SK-N-SH (cell line): Measurements from ENCODE around the gene PHC2. TPM values are rescaled to one million over a fixed set of nuclear protein-coding genes. Genes with fewer than 3 reads are reported as not detected.
A peak's percentile ranks its signal among the peaks of the same experiment; 100 is the strongest.

Source experiments
- CTCF ChIA-PET: fragments of 300-600, 350-600 bp; formaldehyde crosslinking; extraction: SDS; loops from one replicate; lab custom pipeline; 2021; lab: Yijun Ruan, JAX
- POLR2A ChIA-PET: fragments of 350-600 bp; sonication (Branson Sonifier 250); formaldehyde crosslinking; extraction: SDS; loops from one replicate; lab custom pipeline; 2020; ENCODE audit warnings: antibody characterized with exemption, inconsistent platforms; lab: Yijun Ruan, JAX
- DNase-seq: peaks from one replicate; pipeline ENCODE4 v3.0.0; 2012
- H2AFZ ChIP-seq: fragments of 200-600 bp; sonication (generic); 2 replicates; pipeline ENCODE4 v1.8.1; 2016; ENCODE audit warnings: antibody characterized with exemption, mild to moderate bottlenecking, low read depth
- H3F3A ChIP-seq: fragments of 200-600 bp; sonication (generic); replicated peaks from 2 replicates; pipeline ENCODE3; 2016; ENCODE audit warnings: antibody characterized with exemption, mild to moderate bottlenecking; ENCODE audit not compliant: insufficient read depth
- H3K27ac ChIP-seq, 2 experiments: fragments of 200-500 bp in 1 of 2; fragments of 200-600 bp in 1 of 2; sonication (Bioruptor generic) in 1 of 2; sonication (generic), shearing (Covaris generic) in 1 of 2; 2 replicates each; pipeline versions ENCODE4 v1.5.1 to v1.6.1; 2014 to 2016; ENCODE audit warnings: low read depth in 2 of 2, inconsistent platforms in 1 of 2, low read length in 1 of 2, mild to moderate bottlenecking in 1 of 2, mixed read lengths in 1 of 2
- H3K27me3 ChIP-seq: fragments of 200-600 bp; sonication (generic), shearing (Covaris generic); 2 replicates; pipeline ENCODE4 v1.6.1; 2016; ENCODE audit warnings: mixed run types; ENCODE audit not compliant: insufficient read depth
- H3K36me3 ChIP-seq, 2 experiments: fragments of 200-500 bp in 1 of 2; fragments of 200-600 bp in 1 of 2; sonication (Bioruptor generic) in 1 of 2; sonication (generic) in 1 of 2; replicated peaks in 1 of 2; 2 replicates each; pipeline versions ENCODE3 to v1.5.1; 2014 to 2016; ENCODE audit warnings: low read length in 1 of 2, mild to moderate bottlenecking in 1 of 2; ENCODE audit not compliant: insufficient read depth in 2 of 2, control insufficient read depth in 1 of 2
- H3K4me1 ChIP-seq, 2 experiments: fragments of 200-500 bp in 1 of 2; fragments of 200-600 bp in 1 of 2; sonication (Bioruptor generic) in 1 of 2; sonication (generic), shearing (Covaris generic) in 1 of 2; 2 replicates each; pipeline versions ENCODE4 v1.5.1 to v1.6.1; 2014 to 2016; ENCODE audit warnings: low read depth in 1 of 2, low read length in 1 of 2, mixed run types in 1 of 2; ENCODE audit not compliant: insufficient read depth in 2 of 2, control insufficient read depth in 1 of 2
- H3K4me2 ChIP-seq: fragments of 200-600 bp; sonication (generic), shearing (Covaris generic); 2 replicates; pipeline ENCODE4 v1.6.1; 2017; ENCODE audit warnings: mixed run types
- H3K4me3 ChIP-seq, 2 experiments: fragments of 200-500 bp in 1 of 2; fragments of 200-600 bp in 1 of 2; sonication (Bioruptor generic) in 1 of 2; sonication (generic), shearing (Covaris generic) in 1 of 2; 2 replicates each; pipeline versions ENCODE4 v1.5.1 to v1.8.1; 2014 to 2016; ENCODE audit warnings: low read depth in 2 of 2, inconsistent platforms in 1 of 2, low read length in 1 of 2, mild to moderate bottlenecking in 1 of 2, mixed read lengths in 1 of 2, moderate library complexity in 1 of 2
- H3K79me2 ChIP-seq: fragments of 200-600 bp; sonication (generic); 2 replicates; pipeline ENCODE4 v1.8.1; 2017; ENCODE audit warnings: mild to moderate bottlenecking; ENCODE audit not compliant: insufficient read depth
- H3K9ac ChIP-seq: fragments of 200-600 bp; sonication (generic); 2 replicates; pipeline ENCODE4 v1.6.1; 2017; ENCODE audit warnings: mixed run types
- H3K9me2 ChIP-seq: fragments of 200-600 bp; sonication (generic); 2 replicates; pipeline ENCODE4 v1.6.1; 2017; ENCODE audit warnings: mixed run types
- H3K9me3 ChIP-seq: fragments of 200-600 bp; sonication (generic); 2 replicates; pipeline ENCODE4 v1.6.1; 2017; ENCODE audit warnings: mixed run types, mild to moderate bottlenecking, moderate library complexity
- H4K20me1 ChIP-seq: fragments of 200-600 bp; sonication (generic); 2 replicates; pipeline ENCODE4 v1.6.1; 2017; ENCODE audit warnings: mild to moderate bottlenecking, mixed run types; ENCODE audit not compliant: insufficient read depth
- CHD2 ChIP-seq: fragments of 150-350 bp; IDR thresholded peaks from 2 replicates; pipeline ENCODE4 v1.6.1; 2018; ENCODE audit warnings: low read length; ENCODE audit not compliant: partially characterized antibody
- ELF1 ChIP-seq: IDR thresholded peaks from 2 replicates; pipeline ENCODE4 v1.4.0; 2012
- EP300 ChIP-seq, 2 experiments: IDR thresholded peaks; 2 replicates each; pipeline versions ENCODE4 v1.4.0 to v1.6.1; 2012; ENCODE audit warnings: borderline replicate concordance in 1 of 2, low read depth in 1 of 2, low read length in 1 of 2
- FOSL2 ChIP-seq: IDR thresholded peaks from 2 replicates; pipeline ENCODE4 v1.4.0; 2012; ENCODE audit warnings: low read depth, mild to moderate bottlenecking, moderate library complexity, borderline replicate concordance
- FOXJ3 ChIP-seq: sonication (generic); formaldehyde crosslinking; IDR thresholded peaks from 2 replicates; pipeline ENCODE4 v1.5.1; 2020; ENCODE audit warnings: mild to moderate bottlenecking, missing genetic modification reagents
- FOXM1 ChIP-seq: IDR thresholded peaks from 2 replicates; pipeline ENCODE4 v1.4.0; 2012; ENCODE audit warnings: low read depth, mild to moderate bottlenecking
- GABPA ChIP-seq: IDR thresholded peaks from 2 replicates; pipeline ENCODE4 v1.4.0; 2012; ENCODE audit warnings: low read depth, mild to moderate bottlenecking
- JUND ChIP-seq: IDR thresholded peaks from 2 replicates; pipeline ENCODE4 v1.4.0; 2012
- NFIC ChIP-seq: IDR thresholded peaks from 2 replicates; pipeline ENCODE4 v1.4.0; 2012; ENCODE audit warnings: borderline replicate concordance
- POLR2AphosphoS5 ChIP-seq: IDR thresholded peaks from 2 replicates; pipeline ENCODE4 v1.6.1; 2012; ENCODE audit warnings: low read depth, low read length
- RAD21 ChIP-seq: IDR thresholded peaks from 2 replicates; pipeline ENCODE4 v1.6.1; 2012; ENCODE audit warnings: mild to moderate bottlenecking, low read length
- RCOR1 ChIP-seq: fragments of 150-350 bp; IDR thresholded peaks from 2 replicates; pipeline ENCODE4 v1.6.1; 2017; ENCODE audit warnings: antibody characterized with exemption, low read length
- RFX5 ChIP-seq: IDR thresholded peaks from 2 replicates; pipeline ENCODE4 v1.6.1; 2012; ENCODE audit warnings: mild to moderate bottlenecking, improper control_type of control experiment, low read length
- RXRA ChIP-seq: IDR thresholded peaks from 2 replicates; pipeline ENCODE4 v1.4.0; 2012; ENCODE audit warnings: low read depth, mild to moderate bottlenecking, borderline replicate concordance
- SIN3A ChIP-seq: IDR thresholded peaks from 2 replicates; pipeline ENCODE4 v1.6.1; 2012; ENCODE audit warnings: low read depth, mild to moderate bottlenecking, low read length, moderate library complexity, borderline replicate concordance
- TCF12 ChIP-seq: IDR thresholded peaks from 2 replicates; pipeline ENCODE4 v1.4.0; 2012
- TEAD4 ChIP-seq: IDR thresholded peaks from 2 replicates; pipeline ENCODE4 v1.4.0; 2012; ENCODE audit warnings: mild to moderate bottlenecking, borderline replicate concordance; ENCODE audit not compliant: insufficient read depth
- USF1 ChIP-seq: IDR thresholded peaks from 2 replicates; pipeline ENCODE4 v1.4.0; 2012; ENCODE audit warnings: low read depth, borderline replicate concordance
- YY1 ChIP-seq: IDR thresholded peaks from 2 replicates; pipeline ENCODE4 v1.4.0; 2012; ENCODE audit warnings: low read depth, mild to moderate bottlenecking
- WGBS: methylation state at CpG from one replicate; pipeline ENCODE4 v1.1.6; 2017; ENCODE audit warnings: low lambda C conversion rate; 5-methylcytosine and 5-hydroxymethylcytosine counted together
- polyA plus RNA-seq, 3 experiments: library from polyadenylated mRNA; depleted of rRNA; stranded (reverse); fragments of >200 nt; gene quantifications; 2 replicates each; pipeline ENCODE4 v1.2.3, GENCODE V29; 2012
- TF ChIP-seq, protein P1 (sequence below): fragments of 150-350 bp; IDR thresholded peaks from 2 replicates; pipeline ENCODE4 v1.6.1; 2017; ENCODE audit warnings: antibody characterized with exemption, low read length, low read depth, borderline replicate concordance
- TF ChIP-seq, protein P2 (sequence below): IDR thresholded peaks from 2 replicates; pipeline ENCODE4 v1.4.0; 2012; ENCODE audit warnings: low read depth, borderline replicate concordance
- TF ChIP-seq, protein P3 (sequence below): IDR thresholded peaks from 2 replicates; pipeline ENCODE4 v1.4.0; 2012; ENCODE audit warnings: low read depth
- TF ChIP-seq, protein P4 (sequence below): IDR thresholded peaks from 2 replicates; pipeline ENCODE4; 2012

The PHC2 gene
- polyA plus RNA-seq, 1 of the 3 experiments (the other 2 are of a cell fraction), result 98.7 TPM

- Histone ChIP-seq H3K9me3 (no peaks in the 10 kb centered on the region), H3K4me3 (no peak overlapping the region), H3K27me3 (no peaks in the 10 kb centered on the region), H3K36me3 (peaks cover 48 to 52% of the 10 kb centered on the region in 2 experiments), H3K4me2 (peak overlapping the region; percentile 84), H3K4me1 (peaks cover 66 to 83% of the 10 kb centered on the region in 2 experiments), H3F3A (peaks cover 58% of the 10 kb centered on the region), H3K79me2 (peaks cover 98% of the 10 kb centered on the region), H4K20me1 (peaks cover 65% of the 10 kb centered on the region), H3K9ac (no peak overlapping the region), H3K9me2 (no peaks in the 10 kb centered on the region), H2AFZ (no peak overlapping the region), H3K27ac (peak overlapping the region; percentile 43 to 97; a peak in 3 of 4 replicates)
- WGBS, result 81% methylated on average over 5 of the region's 5 CpGs
- TF ChIP-seq RCOR1 (no peak), FOSL2 (no peak), NFIC (no peak), ELF1 (no peak), FOXJ3 (CRISPR knock-in tag) (no peak), TCF12 (no peak)
- no peak for DNase-seq
- ChIA-PET CTCF (interaction anchor here (0.8 kb wide), 1 partner anchor 48 kb away, joined by 4 read pairs; no protein-coding TSS in a partner anchor), POLR2A (no interaction called here)
These were observed 87.4 kb downstream of the PHC2 start for GRCh38 chr1:33343539-33343938.

- peak overlapping the region; percentile 39 to 97 for H3K27ac ChIP-seq
- peaks cover 57% of the 10 kb centered on the region for H3F3A ChIP-seq
- H3K9me2 ChIP-seq, result no peaks in the 10 kb centered on the region
- ChIA-PET CTCF (interaction anchor here (0.6 to 1.1 kb wide), 4 partner anchors 25 to 1571 kb away, joined by 3 to 5 read pairs (median 3); no protein-coding TSS in a partner anchor), POLR2A (no interaction called here)
- H3K27me3 ChIP-seq, result no peaks in the 10 kb centered on the region
- WGBS, result 34% methylated on average over 6 of the region's 7 CpGs
- H3K36me3 ChIP-seq, result peaks cover 52 to 53% of the 10 kb centered on the region in 2 experiments
- no peaks in the 10 kb centered on the region for H3K9me3 ChIP-seq
- H3K9ac ChIP-seq, result peak overlapping the region; percentile 29; the same call in 1 of the 2 replicates
- peaks cover 62 to 90% of the 10 kb centered on the region in 2 experiments for H3K4me1 ChIP-seq
- H3K4me2 ChIP-seq, result peak overlapping the region; percentile 71
- no peak for DNase-seq
- H2AFZ ChIP-seq, result no peak overlapping the region
- peaks cover 79% of the 10 kb centered on the region for H4K20me1 ChIP-seq
- H3K4me3 ChIP-seq, result peak overlapping the region in 1 of 2 experiments; percentile 17; a peak in 2 of 4 replicates
- H3K79me2 ChIP-seq, result peaks cover 98% of the 10 kb centered on the region
- TF ChIP-seq ELF1 (peak; percentile 28; the same call in 1 of the 2 replicates), POLR2AphosphoS5 (peak; percentile 52), GABPA (no peak), TCF12 (peak; percentile 89), TEAD4 (peak; percentile 64; the same call in 1 of the 2 replicates), USF1 (no peak), FOXM1 (no peak), JUND (peak; percentile 62), YY1 (peak; percentile 83; the same call in 1 of the 2 replicates), SIN3A (peak; percentile 95), RXRA (peak; percentile 29; the same call in 1 of the 2 replicates), NFIC (peak; percentile 66), EP300 (IDR thresholded peaks at IDR 0.05; ENCODE audit: borderline replicate concordance in 1 of 2, low read depth in 1 of 2, low read length in 1 of 2) (peak in 1 of 2 experiments; percentile 65; a peak in 1 of 4 replicates), RAD21 (no peak), RFX5 (no peak), FOSL2 (peak; percentile 76; the same call in 1 of the 2 replicates), CHD2 (peak; percentile 34)
- TF ChIP-seq, protein P1, sequence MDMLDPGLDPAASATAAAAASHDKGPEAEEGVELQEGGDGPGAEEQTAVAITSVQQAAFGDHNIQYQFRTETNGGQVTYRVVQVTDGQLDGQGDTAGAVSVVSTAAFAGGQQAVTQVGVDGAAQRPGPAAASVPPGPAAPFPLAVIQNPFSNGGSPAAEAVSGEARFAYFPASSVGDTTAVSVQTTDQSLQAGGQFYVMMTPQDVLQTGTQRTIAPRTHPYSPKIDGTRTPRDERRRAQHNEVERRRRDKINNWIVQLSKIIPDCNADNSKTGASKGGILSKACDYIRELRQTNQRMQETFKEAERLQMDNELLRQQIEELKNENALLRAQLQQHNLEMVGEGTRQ, result no peak
- TF ChIP-seq, protein P2, sequence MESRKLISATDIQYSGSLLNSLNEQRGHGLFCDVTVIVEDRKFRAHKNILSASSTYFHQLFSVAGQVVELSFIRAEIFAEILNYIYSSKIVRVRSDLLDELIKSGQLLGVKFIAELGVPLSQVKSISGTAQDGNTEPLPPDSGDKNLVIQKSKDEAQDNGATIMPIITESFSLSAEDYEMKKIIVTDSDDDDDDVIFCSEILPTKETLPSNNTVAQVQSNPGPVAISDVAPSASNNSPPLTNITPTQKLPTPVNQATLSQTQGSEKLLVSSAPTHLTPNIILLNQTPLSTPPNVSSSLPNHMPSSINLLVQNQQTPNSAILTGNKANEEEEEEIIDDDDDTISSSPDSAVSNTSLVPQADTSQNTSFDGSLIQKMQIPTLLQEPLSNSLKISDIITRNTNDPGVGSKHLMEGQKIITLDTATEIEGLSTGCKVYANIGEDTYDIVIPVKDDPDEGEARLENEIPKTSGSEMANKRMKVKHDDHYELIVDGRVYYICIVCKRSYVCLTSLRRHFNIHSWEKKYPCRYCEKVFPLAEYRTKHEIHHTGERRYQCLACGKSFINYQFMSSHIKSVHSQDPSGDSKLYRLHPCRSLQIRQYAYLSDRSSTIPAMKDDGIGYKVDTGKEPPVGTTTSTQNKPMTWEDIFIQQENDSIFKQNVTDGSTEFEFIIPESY, result no peak
- TF ChIP-seq, protein P3, sequence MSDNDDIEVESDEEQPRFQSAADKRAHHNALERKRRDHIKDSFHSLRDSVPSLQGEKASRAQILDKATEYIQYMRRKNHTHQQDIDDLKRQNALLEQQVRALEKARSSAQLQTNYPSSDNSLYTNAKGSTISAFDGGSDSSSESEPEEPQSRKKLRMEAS, result peak; percentile 87
- TF ChIP-seq, protein P4, sequence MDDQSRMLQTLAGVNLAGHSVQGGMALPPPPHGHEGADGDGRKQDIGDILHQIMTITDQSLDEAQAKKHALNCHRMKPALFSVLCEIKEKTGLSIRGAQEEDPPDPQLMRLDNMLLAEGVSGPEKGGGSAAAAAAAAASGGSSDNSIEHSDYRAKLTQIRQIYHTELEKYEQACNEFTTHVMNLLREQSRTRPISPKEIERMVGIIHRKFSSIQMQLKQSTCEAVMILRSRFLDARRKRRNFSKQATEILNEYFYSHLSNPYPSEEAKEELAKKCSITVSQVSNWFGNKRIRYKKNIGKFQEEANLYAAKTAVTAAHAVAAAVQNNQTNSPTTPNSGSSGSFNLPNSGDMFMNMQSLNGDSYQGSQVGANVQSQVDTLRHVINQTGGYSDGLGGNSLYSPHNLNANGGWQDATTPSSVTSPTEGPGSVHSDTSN, result peak; percentile 72
These were observed 88.7 kb downstream of the PHC2 start for GRCh38 chr1:33342041-33342723.
